Non-pigmented ciliary epithelial cell (primary cell): ENCODE data around the gene DOK4.

Source experiments
- DNase-seq: peaks from one replicate; pipeline ENCODE4 v3.0.0-alpha.2; 2010; ENCODE audit warnings: low read depth

Gene DOK4

GRCh38 chr16:57518922-57519321, 32.6 kb upstream of the DOK4 start:
- DNase-seq = no peak

- DNase-seq = no peak
These were observed 32.2 kb upstream of the DOK4 start for GRCh38 chr16:57518520-57518919.

- no peak for DNase-seq
These were observed 31.4 kb upstream of the DOK4 start for GRCh38 chr16:57517397-57518367.

GRCh38 chr16:57516773-57517172, 30.5 kb upstream of the DOK4 start:
- no peak for DNase-seq

GRCh38 chr16:57516176-57516725, 30.0 kb upstream of the DOK4 start:
- no peak for DNase-seq

GRCh38 chr16:57514791-57515600, 28.7 kb upstream of the DOK4 start:
- no peak for DNase-seq

GRCh38 chr16:57514371-57514770, 28.1 kb upstream of the DOK4 start:
- DNase-seq = no peak

GRCh38 chr16:57513371-57514102, 27.2 kb upstream of the DOK4 start:
- DNase-seq = no peak

GRCh38 chr16:57512296-57513001, 26.2 kb upstream of the DOK4 start:
- no peak for DNase-seq

- no peak for DNase-seq
These were observed 24.0 kb upstream of the DOK4 start for GRCh38 chr16:57510016-57510871.

- DNase-seq = no peak
These were observed 23.1 kb upstream of the DOK4 start for GRCh38 chr16:57509231-57509923.

- no peak for DNase-seq
These were observed 21.7 kb upstream of the DOK4 start for GRCh38 chr16:57508035-57508425.

GRCh38 chr16:57507136-57508034, 21.1 kb upstream of the DOK4 start:
- no peak for DNase-seq

GRCh38 chr16:57505169-57505568, 18.9 kb upstream of the DOK4 start:
- no peak for DNase-seq

GRCh38 chr16:57504491-57504890, 18.2 kb upstream of the DOK4 start:
- no peak for DNase-seq

GRCh38 chr16:57504001-57504400, 17.7 kb upstream of the DOK4 start:
- DNase-seq = no peak

- DNase-seq = no peak
These were observed 17.1 kb upstream of the DOK4 start for GRCh38 chr16:57503366-57503765.

GRCh38 chr16:57502048-57502775, 15.9 kb upstream of the DOK4 start:
- no peak for DNase-seq
